ENCODE data around the gene VASP.

GRCh38 chr19:45488708-45489107 is 18.6 kb upstream of the VASP start:
- TF ChIP-seq CTCF (conservative IDR thresholded peaks at IDR 0.05; ENCODE audit: low read depth, low read length) = no peak
- no peak for TF ChIP-seq EZH2 (IDR thresholded peaks at IDR 0.05; ENCODE audit: borderline replicate concordance, low read depth, low read length, poor library complexity, severe bottlenecking)

All from A673 (cell line).